ENCODE measurements around the gene OTOF. TPM values are rescaled to one million over a fixed set of nuclear protein-coding genes. Genes with fewer than 3 reads are reported as not detected.

The OTOF gene
- total and polyA plus RNA-seq, 2 of the 4 experiments (the other 2 are of a cell fraction) = 0.03 TPM; not detected in 1

DNA sequence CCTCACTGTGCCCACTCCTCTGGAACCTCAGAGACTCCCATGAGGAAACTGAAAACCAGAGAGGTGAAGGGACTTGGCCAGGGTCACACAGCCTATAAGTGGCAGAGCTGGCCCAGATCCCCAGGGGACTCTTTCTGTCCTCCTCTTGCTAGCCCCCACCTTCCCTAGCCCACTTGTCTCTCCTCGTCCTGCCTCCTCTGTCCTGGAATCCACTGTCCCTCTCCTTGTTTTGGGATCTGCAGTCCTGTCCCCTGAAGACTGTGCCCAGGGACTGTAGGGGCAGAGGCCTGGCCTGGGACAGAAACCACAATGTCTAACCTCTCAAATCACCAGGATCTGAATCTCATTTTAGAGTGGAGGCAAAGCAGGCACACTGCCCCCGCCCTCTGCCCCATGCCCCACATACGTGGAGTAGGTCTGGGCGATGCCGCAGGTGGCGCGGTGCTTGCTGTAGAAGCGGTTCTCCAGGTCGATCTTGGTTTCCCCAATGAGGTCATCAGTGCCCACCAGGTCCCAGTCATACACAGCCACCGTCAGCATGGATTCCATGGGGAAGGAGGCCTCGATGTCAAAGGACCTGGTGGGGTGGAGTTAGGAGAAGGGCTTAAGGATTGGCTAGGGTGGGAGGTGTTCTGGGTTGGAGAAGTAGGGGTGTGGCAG is 12.5 kb downstream of the OTOF start:
- Histone ChIP-seq H3K9ac (ENCODE audit: low read depth, low read length) (no peak overlapping the region), H3K4ac (ENCODE audit: low read depth, low read length) (no peak overlapping the region), H3K79me1 (ENCODE audit: low read depth in 1 of 2, low read length in 2 of 2) (no peaks in the 10 kb centered on the region), H2AK5ac (ENCODE audit: low read depth, low read length) (no peak overlapping the region), H3K56ac (ENCODE audit: extremely low read depth, insufficient read depth, low read length) (no peak overlapping the region), H2BK5ac (ENCODE audit: low read depth, low read length, poor library complexity, severe bottlenecking) (no peak overlapping the region), H3K9me1 (ENCODE audit: insufficient read depth, low read length) (no peaks in the 10 kb centered on the region), H4K20me1 (ENCODE audit: insufficient read depth, low read length) (no peaks in the 10 kb centered on the region), H4K91ac (ENCODE audit: insufficient read depth, low read depth, low read length) (no peak overlapping the region), H3K14ac (replicated peaks; ENCODE audit: low read depth, low read length) (no peak overlapping the region), H3K4me2 (ENCODE audit: low read depth, low read length) (no peak overlapping the region), H3K27ac (ENCODE audit: insufficient read depth, low read length) (no peak overlapping the region), H3K9me3 (ENCODE audit: control insufficient read depth, insufficient read depth, low read length) (peaks cover 5% of the 10 kb centered on the region), H3K23ac (ENCODE audit: low read depth, low read length) (no peak overlapping the region), H3K18ac (ENCODE audit: low read depth, low read length) (no peak overlapping the region), H3K36me3 (ENCODE audit: control insufficient read depth, insufficient read depth, low read length) (no peaks in the 10 kb centered on the region), H4K8ac (ENCODE audit: low read depth in 2 of 2, low read length in 2 of 2) (no peak overlapping the region), H2BK120ac (ENCODE audit: low read depth, low read length) (no peak overlapping the region), H3K4me1 (ENCODE audit: control insufficient read depth, insufficient read depth, low read length) (no peaks in the 10 kb centered on the region), H3K27me3 (ENCODE audit: control insufficient read depth, insufficient read depth, low read length) (no peaks in the 10 kb centered on the region; the same call in 1 of the 2 replicates), H2AK9ac (replicated peaks; ENCODE audit: low read depth, low read length, poor library complexity) (no peak overlapping the region), H2BK15ac (ENCODE audit: low read depth, low read length) (no peak overlapping the region), H2AFZ (replicated peaks; ENCODE audit: low read length, poor library complexity) (no peak overlapping the region), H4K5ac (ENCODE audit: low read depth, low read length) (no peak overlapping the region), H2BK20ac (ENCODE audit: low read depth, low read length) (no peak overlapping the region), H3K4me3 (ENCODE audit: insufficient read depth, low read depth, low read length) (no peak overlapping the region)
- DNase-seq = no peak
- TF ChIP-seq NFE2L2 (IDR thresholded peaks at IDR 0.05; ENCODE audit: low read depth, low read length) (no peak), MAZ (IDR thresholded peaks at IDR 0.05; ENCODE audit: borderline replicate concordance, low read depth, low read length) (no peak), MXI1 (IDR thresholded peaks at IDR 0.05; ENCODE audit: borderline replicate concordance, low read depth, low read length) (no peak), FOS (IDR thresholded peaks at IDR 0.05; ENCODE audit: low read depth, low read length) (no peak), SMC3 (IDR thresholded peaks at IDR 0.05; ENCODE audit: low read depth, low read length) (no peak), RFX5 (IDR thresholded peaks at IDR 0.05; ENCODE audit: low read depth, low read length) (no peak), RAD21 (IDR thresholded peaks at IDR 0.05; ENCODE audit: low read length) (no peak), BHLHE40 (IDR thresholded peaks at IDR 0.05; ENCODE audit: low read depth, low read length) (no peak), RCOR1 (IDR thresholded peaks at IDR 0.05; ENCODE audit: insufficient replicate concordance, low read length) (no peak), CEBPB (IDR thresholded peaks at IDR 0.05; ENCODE audit: low read depth, low read length) (no peak), MAFK (IDR thresholded peaks at IDR 0.05; ENCODE audit: low read depth, low read length) (no peak), CHD1 (IDR thresholded peaks at IDR 0.05; ENCODE audit: low read depth, low read length) (no peak), POLR2A (IDR thresholded peaks at IDR 0.05; ENCODE audit: low read depth, low read length) (no peak)
- TF ChIP-seq, protein P1, sequence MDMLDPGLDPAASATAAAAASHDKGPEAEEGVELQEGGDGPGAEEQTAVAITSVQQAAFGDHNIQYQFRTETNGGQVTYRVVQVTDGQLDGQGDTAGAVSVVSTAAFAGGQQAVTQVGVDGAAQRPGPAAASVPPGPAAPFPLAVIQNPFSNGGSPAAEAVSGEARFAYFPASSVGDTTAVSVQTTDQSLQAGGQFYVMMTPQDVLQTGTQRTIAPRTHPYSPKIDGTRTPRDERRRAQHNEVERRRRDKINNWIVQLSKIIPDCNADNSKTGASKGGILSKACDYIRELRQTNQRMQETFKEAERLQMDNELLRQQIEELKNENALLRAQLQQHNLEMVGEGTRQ (IDR thresholded peaks at IDR 0.05; ENCODE audit: low read depth, low read length) = no peak
- TF ChIP-seq, protein P2, sequence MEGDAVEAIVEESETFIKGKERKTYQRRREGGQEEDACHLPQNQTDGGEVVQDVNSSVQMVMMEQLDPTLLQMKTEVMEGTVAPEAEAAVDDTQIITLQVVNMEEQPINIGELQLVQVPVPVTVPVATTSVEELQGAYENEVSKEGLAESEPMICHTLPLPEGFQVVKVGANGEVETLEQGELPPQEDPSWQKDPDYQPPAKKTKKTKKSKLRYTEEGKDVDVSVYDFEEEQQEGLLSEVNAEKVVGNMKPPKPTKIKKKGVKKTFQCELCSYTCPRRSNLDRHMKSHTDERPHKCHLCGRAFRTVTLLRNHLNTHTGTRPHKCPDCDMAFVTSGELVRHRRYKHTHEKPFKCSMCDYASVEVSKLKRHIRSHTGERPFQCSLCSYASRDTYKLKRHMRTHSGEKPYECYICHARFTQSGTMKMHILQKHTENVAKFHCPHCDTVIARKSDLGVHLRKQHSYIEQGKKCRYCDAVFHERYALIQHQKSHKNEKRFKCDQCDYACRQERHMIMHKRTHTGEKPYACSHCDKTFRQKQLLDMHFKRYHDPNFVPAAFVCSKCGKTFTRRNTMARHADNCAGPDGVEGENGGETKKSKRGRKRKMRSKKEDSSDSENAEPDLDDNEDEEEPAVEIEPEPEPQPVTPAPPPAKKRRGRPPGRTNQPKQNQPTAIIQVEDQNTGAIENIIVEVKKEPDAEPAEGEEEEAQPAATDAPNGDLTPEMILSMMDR (conservative IDR thresholded peaks at IDR 0.05; ENCODE audit: low read depth, low read length) = no peak
- TF ChIP-seq, protein P3, sequence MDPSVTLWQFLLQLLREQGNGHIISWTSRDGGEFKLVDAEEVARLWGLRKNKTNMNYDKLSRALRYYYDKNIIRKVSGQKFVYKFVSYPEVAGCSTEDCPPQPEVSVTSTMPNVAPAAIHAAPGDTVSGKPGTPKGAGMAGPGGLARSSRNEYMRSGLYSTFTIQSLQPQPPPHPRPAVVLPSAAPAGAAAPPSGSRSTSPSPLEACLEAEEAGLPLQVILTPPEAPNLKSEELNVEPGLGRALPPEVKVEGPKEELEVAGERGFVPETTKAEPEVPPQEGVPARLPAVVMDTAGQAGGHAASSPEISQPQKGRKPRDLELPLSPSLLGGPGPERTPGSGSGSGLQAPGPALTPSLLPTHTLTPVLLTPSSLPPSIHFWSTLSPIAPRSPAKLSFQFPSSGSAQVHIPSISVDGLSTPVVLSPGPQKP (IDR thresholded peaks at IDR 0.05; ENCODE audit: borderline replicate concordance, low read depth, low read length) = no peak
- ATAC-seq (ENCODE audit: low read depth) = no peak
- intact Hi-C loops (cut with micrococcal nuclease) = loop anchor here (5.0 to 10.0 kb wide), 2 partner anchors 141 to 223 kb away; partner anchors contain the start of genes HADHA and HADHB
- dilution Hi-C loops (cut with HindIII; ENCODE audit: low sequenced_read_pairs, unreplicated experiment) = no loop called here
- ChIA-PET CTCF (no interaction called here), POLR2A (ENCODE audit: unreplicated experiment) (no interaction called here)
- in situ Hi-C loops (cut with MboI; ENCODE audit: low sequenced_read_pairs) = no loop called here
- WGBS, 2 experiments (ENCODE audit: extremely low coverage in 2 of 2, insufficient read length in 1 of 2) = 65% methylated on average over 3 of the region's 11 CpGs; no CpG with 5 or more reads in 1 of the 2 experiments
- no TSS peak for BruUV-seq (replicated peaks)
